NT2/D1 (cell line): Measurements from ENCODE around the gene PRM1.

Source experiments
- SUZ12 ChIP-seq: IDR thresholded peaks from 2 replicates; pipeline ENCODE4 v1.6.1; 2011; ENCODE audit not compliant: insufficient read length, insufficient read depth; ENCODE audit errors: extremely low read depth
- YY1 ChIP-seq: IDR thresholded peaks from 2 replicates; pipeline ENCODE4 v1.6.1; 2011; ENCODE audit not compliant: insufficient read length, insufficient read depth
- ZNF274 ChIP-seq: IDR thresholded peaks from 2 replicates; pipeline ENCODE4 v1.6.1; 2011; ENCODE audit warnings: mild to moderate bottlenecking, low read depth, low read length

GRCh38 chr16:11289202-11289601 is 8.1 kb upstream of the PRM1 start:
- TF ChIP-seq YY1 (no peak), SUZ12 (no peak), ZNF274 (no peak)
